GM21381 (cell line): ENCODE results near the gene LRFN5.
"Not testable (repeated sequence)": the region's sequence is repeated elsewhere in the genome, so short reads cannot be mapped to it uniquely, and the experiment has no call there.

Experiments
- ATAC-seq: cut with Tn5 transposase; IDR thresholded peaks from one replicate; pipeline ENCODE4 v1.9.1; 2021; ENCODE audit warnings: mild to moderate bottlenecking, moderate library complexity; ENCODE audit not compliant: unreplicated experiment

Gene LRFN5

GRCh38 chr14:41878321-41878720 lies 271.6 kb downstream of the LRFN5 start:
- ATAC-seq, result no peak

- ATAC-seq, result no peak
Measured at GRCh38 chr14:41891624-41892023, 284.9 kb downstream of the LRFN5 start.

DNA sequence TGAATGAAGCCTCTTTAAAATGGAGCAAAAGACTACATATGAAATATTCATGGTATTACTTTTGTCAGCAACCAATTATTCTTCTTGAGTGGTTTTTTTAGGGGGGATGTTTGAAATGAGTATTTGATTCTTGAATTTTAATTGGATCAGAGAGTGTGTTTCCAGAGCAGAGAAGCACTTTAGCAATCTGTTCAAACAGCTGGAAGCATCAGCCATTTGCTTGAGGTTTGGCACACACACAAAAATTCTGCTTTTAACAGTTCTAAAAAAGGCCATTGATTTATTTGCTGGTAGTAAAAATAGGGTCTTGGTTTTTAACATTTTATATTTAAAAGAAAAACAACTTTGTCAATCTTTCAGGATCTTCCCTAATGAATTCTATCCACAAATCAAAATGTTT lies 292.7 kb downstream of the LRFN5 start:
- ATAC-seq, result no peak

DNA sequence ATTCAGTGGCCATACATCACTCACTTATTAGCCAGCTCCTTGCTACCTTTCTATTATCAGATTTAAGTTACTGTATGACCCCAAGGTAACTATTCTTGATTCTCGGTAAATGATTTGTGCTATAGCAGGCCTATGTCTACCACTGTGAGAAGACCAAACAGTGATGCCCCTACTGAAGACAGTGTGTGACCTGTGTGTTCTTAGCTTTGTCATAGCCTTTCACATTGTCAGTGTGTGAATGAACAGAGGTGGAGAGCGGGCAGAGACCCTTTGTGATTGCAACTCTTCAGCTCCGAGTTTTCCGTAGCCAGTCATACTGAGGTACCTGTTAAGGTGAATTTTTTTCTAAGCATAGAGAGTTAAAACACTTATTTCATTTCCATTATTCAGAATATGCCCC lies 294.0 kb downstream of the LRFN5 start:
- ATAC-seq, result no peak

DNA sequence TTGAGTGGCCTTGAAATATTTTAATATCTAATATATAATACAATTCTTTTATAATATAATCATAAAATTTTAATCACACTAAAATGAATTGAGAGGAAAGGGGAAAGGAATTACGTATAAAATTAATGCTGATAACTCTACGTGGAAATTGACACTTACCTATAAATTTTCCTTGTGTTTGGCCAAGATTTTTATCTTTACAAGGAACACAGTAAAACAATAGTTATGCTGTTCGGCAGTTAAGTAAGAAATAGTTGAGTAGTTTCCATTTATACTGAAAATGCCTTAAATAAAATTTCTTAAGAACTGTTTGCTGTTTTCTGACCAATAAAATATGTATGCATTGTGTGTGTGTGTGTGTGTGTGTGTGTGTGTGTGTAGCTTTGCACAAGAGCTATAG lies 294.4 kb downstream of the LRFN5 start:
- no peak for ATAC-seq

GRCh38 chr14:41905394-41905964 lies 298.8 kb downstream of the LRFN5 start:
- ATAC-seq, result no peak

DNA sequence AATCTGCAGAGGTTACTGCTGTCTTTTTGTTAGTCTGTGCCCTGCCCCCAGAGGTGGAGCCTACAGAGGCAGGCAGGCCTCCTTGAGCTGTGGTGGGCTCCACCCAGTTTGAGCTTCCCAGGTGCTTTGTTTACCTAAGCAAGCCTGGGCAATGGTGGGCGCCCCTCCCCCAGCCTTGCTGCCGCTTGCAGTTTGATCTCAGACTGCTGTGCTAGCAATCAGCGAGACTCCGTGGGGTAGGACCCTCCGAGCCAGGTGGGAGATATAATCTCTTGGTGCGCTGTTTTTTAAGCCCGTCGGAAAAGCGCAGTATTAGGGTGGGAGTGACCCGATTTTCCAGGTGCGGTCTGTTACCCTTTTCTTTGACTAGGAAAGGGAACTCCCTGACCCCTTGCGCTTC lies 304.5 kb downstream of the LRFN5 start:
- not testable (repeated sequence) for ATAC-seq

- ATAC-seq, result no peak
Measured at GRCh38 chr14:41913398-41913797, 306.7 kb downstream of the LRFN5 start.

DNA sequence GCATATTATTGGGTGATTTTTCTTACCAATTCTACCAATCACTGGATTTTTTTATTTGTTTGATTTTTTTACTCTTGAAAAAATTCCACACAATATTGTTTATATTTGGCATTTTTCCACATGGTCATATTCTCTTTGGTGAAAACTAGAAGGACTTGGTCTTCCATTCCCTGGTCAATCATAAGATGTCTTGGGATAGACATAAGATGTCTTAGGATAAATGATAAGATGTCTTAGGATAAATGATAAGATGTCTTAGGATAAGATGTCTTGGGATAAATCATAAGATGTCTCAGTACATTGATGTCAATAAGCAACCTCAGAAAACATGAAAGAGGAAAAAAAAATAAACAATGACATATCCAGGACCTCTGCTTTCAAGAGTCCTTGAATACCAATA lies 309.1 kb downstream of the LRFN5 start:
- no peak for ATAC-seq

DNA sequence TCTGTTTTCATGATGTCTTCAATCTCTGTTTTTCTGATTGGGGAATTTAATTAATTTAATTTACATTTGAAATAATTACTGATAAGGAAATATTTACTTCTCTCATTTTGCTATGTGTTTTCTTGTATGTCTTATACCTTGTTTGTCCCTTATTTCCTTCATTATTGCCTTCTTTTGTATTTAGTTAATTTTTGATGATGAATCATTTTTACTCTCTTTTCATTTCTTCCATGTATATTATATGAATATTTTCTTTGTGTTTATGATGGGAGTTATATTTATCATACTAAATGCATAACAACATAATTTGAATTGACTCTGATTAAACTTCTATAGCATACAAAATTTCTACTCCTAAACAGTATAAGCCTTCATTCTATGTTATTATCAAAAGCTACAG lies 309.6 kb downstream of the LRFN5 start:
- no peak for ATAC-seq

DNA sequence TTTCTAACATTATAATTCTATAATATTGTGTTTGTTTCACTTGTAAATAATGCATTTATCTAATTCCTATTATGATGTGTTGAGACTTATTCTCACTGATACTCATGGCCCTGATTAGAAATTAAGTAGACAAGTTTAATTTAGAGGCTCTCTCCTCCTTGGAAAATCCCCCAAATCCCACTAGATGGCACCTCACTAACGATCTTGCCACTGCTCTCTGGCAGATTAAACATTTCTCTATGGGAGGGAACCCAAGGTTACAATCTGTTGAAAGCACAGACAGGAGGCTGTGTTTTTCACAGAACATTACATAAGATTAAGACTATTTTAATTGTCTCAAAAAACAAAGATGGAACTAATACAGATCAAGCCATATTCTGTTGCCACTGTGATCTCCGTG lies 318.7 kb downstream of the LRFN5 start:
- ATAC-seq, result no peak

DNA sequence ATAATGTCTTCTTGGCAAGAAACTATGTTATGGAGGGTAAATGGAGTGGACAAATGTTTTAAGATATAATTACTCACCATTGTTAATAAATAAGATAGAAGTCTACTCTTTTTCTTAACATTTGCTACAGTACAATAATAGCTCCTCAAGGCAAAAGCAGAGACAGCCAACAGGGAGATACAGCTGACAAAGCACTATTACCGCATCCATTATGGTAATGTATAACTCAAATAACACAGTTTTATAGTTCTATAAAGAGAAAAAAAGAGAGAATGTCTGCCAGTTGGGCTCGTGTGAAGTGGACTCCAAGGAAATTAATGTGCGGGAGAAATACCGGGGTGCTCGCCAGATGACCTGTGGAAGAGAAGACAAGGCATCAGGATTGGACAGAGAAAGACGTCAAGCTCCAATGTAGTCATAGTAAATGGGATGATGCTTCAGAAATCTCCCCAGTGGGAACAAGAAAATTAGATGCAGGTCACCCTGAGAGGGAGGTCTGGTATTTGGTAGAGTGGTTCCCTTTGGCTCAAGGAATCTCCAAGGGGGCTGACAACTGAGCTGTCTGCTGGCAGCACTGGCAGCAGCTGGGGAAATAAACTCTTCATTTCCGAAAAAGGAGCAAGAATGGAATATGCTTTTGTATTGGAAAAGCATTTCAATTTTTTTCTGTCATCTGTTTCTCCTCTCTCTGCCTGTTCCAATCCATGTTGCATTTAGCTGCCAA lies 343.9 kb downstream of the LRFN5 start:
- ATAC-seq, result no peak
